GM23338 (cell line): ENCODE results near the gene GRK5. TPM values are rescaled to one million over a fixed set of nuclear protein-coding genes. Genes with fewer than 3 reads are reported as not detected.

ENCODE experiments used
- ATAC-seq: fragments of 200-7000 bp; cut with Tn5 transposase; 3 replicates; pipeline ENCODE4 v1.9.1; 2020
- DNase-seq: peaks from one replicate; pipeline ENCODE4 v3.0.0-alpha.2; 2015; ENCODE audit warnings: low spot score
- H2AFZ ChIP-seq: fragments of 200-600 bp; sonication (generic); 2 replicates; pipeline ENCODE4 v1.8.0; 2016; ENCODE audit warnings: antibody characterized with exemption, mild to moderate bottlenecking, moderate library complexity
- H3F3A ChIP-seq: fragments of 200-600 bp; sonication (generic); replicated peaks from 2 replicates; pipeline ENCODE4 v1.8.0; 2017; ENCODE audit warnings: antibody characterized with exemption, mixed run types, low read depth
- H3K27ac ChIP-seq: fragments of 200-600 bp; sonication (generic); 2 replicates; pipeline ENCODE4 v1.6.1; 2016; ENCODE audit warnings: low read depth
- H3K27me3 ChIP-seq: fragments of 200-600 bp; sonication (generic); 2 replicates; pipeline ENCODE4 v1.8.0; 2016; ENCODE audit warnings: mild to moderate bottlenecking, mixed run types, moderate library complexity; ENCODE audit not compliant: insufficient read depth
- H3K36me3 ChIP-seq: fragments of 200-600 bp; sonication (generic); 2 replicates; pipeline ENCODE4 v1.8.0; 2016; ENCODE audit warnings: mild to moderate bottlenecking; ENCODE audit not compliant: insufficient read depth
- H3K4me1 ChIP-seq: fragments of 200-600 bp; sonication (generic); 2 replicates; pipeline ENCODE4 v1.8.0; 2016; ENCODE audit warnings: mild to moderate bottlenecking, moderate library complexity; ENCODE audit not compliant: insufficient read depth
- H3K4me2 ChIP-seq: fragments of 200-600 bp; sonication (generic); 2 replicates; pipeline ENCODE4 v1.7.1; 2017; ENCODE audit warnings: mixed run types
- H3K4me3 ChIP-seq: fragments of 200-600 bp; sonication (generic); 2 replicates; pipeline ENCODE4 v1.6.1; 2016; ENCODE audit warnings: mixed run types
- H3K79me2 ChIP-seq: fragments of 200-600 bp; sonication (generic); replicated peaks from 2 replicates; pipeline ENCODE4 v1.8.0; 2017; ENCODE audit warnings: mild to moderate bottlenecking; ENCODE audit not compliant: insufficient read depth
- H3K9me2 ChIP-seq: fragments of 200-600 bp; sonication (generic); 2 replicates; pipeline ENCODE4 v1.8.0; 2017; ENCODE audit not compliant: insufficient read depth
- H4K20me1 ChIP-seq: fragments of 200-600 bp; sonication (generic); replicated peaks from 2 replicates; pipeline ENCODE4 v1.8.0; 2017; ENCODE audit warnings: mild to moderate bottlenecking; ENCODE audit not compliant: insufficient read depth
- H3K27ac Mint-ChIP-seq: 2 replicates; pipeline ENCODE4 v1.8.0; 2020; ENCODE audit warnings: inconsistent platforms, mild to moderate bottlenecking, moderate library complexity, mixed read lengths
- H3K27me3 Mint-ChIP-seq: 3 replicates; pipeline ENCODE4 v1.8.0; 2022; ENCODE audit warnings: low read depth, mild to moderate bottlenecking, moderate library complexity, mixed read lengths, inconsistent platforms; ENCODE audit not compliant: insufficient read depth, poor library complexity
- H3K36me3 Mint-ChIP-seq: 3 replicates; pipeline ENCODE4 v1.8.0; 2021; ENCODE audit warnings: low read depth, mild to moderate bottlenecking, inconsistent platforms, moderate library complexity, mixed read lengths
- H3K4me1 Mint-ChIP-seq: 3 replicates; pipeline ENCODE4 v1.8.0; 2020; ENCODE audit warnings: mild to moderate bottlenecking, inconsistent platforms, mixed read lengths
- H3K4me3 Mint-ChIP-seq: 3 replicates; pipeline ENCODE4 v1.8.0; 2021; ENCODE audit warnings: moderate library complexity, mild to moderate bottlenecking, inconsistent platforms, mixed read lengths
- H3K9me3 Mint-ChIP-seq: 3 replicates; pipeline ENCODE4 v1.8.0; 2020; ENCODE audit warnings: moderate library complexity, mild to moderate bottlenecking, inconsistent platforms, mixed read lengths
- CREB1 ChIP-seq: fragments of 250-450 bp; sonication (Bioruptor Pico); IDR thresholded peaks from 2 replicates; pipeline ENCODE4 v1.5.0; 2020; ENCODE audit warnings: low read depth, mild to moderate bottlenecking, moderate library complexity
- EZH2phosphoT487 ChIP-seq: fragments of 200-600 bp; sonication (generic); IDR thresholded peaks from one replicate; pipeline ENCODE4 v1.8.1; 2018; ENCODE audit warnings: antibody characterized with exemption; ENCODE audit not compliant: unreplicated experiment
- POLR2AphosphoS5 ChIP-seq: IDR thresholded peaks from 2 replicates; pipeline ENCODE4 v1.6.1; 2016; ENCODE audit warnings: antibody characterized with exemption, low read depth
- STAT1 ChIP-seq: IDR thresholded peaks from one replicate; pipeline ENCODE4 v1.6.1; 2016; ENCODE audit warnings: antibody characterized with exemption; ENCODE audit not compliant: unreplicated experiment
- polyA plus RNA-seq: library from polyadenylated mRNA; unstranded; fragments of >200 nt; fragmentation: Nextera tagmentation; extraction: Ambion mirVana; gene quantifications from 2 replicates; pipeline ENCODE4 v1.2.1, GENCODE V29; 2016
- total RNA-seq: library from RNA; depleted of rRNA; stranded (reverse); fragments of >200 nt; shearing (Covaris generic); gene quantifications from 2 replicates; pipeline ENCODE4 v1.2.3, GENCODE V29; 2014
- TF ChIP-seq, protein P1 (sequence below): IDR thresholded peaks from one replicate; pipeline ENCODE4 v1.6.1; 2018; ENCODE audit warnings: antibody characterized with exemption; ENCODE audit not compliant: unreplicated experiment
- TF ChIP-seq, protein P2 (sequence below), 2 experiments: fragments of 200-600 bp in 1 of 2; sonication (generic) in 1 of 2; conservative IDR thresholded peaks; 2 replicates each; pipeline versions ENCODE4 v1.5.1 to v1.6.1; 2016 to 2017; ENCODE audit warnings: antibody characterized with exemption in 2 of 2, low read depth in 2 of 2, mild to moderate bottlenecking in 2 of 2, moderate library complexity in 1 of 2
- TF ChIP-seq, protein P3 (sequence below): fragments of 250-450 bp; sonication (Bioruptor Pico); IDR thresholded peaks from 2 replicates; pipeline ENCODE4 v1.5.0; 2020; ENCODE audit warnings: mild to moderate bottlenecking, moderate library complexity
- TF ChIP-seq, protein P4 (sequence below): IDR thresholded peaks from 2 replicates; pipeline ENCODE4 v1.6.1; 2016; ENCODE audit warnings: antibody characterized with exemption

Gene GRK5
- total and polyA plus RNA-seq, 2 experiments from 2014 or later: 0.53 to 2.0 TPM

DNA sequence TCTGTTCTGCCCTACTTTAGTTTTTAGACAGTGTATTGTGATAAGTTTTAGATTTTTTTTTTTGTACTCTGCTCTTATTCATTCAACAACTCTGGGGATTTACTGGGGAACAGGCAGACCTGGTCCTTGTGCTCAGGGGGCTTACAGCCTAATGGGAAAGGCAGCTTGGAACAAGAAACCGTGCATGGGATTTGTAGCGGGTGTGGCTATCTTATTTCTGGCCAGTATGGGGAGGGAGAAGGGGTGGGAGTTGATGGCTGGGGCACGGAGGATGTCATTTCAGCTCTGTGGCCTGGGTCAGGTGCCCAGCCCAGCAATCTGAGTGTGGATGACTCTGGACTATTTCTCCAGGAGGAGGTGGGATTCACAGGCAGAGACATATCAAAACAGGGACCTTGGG lies 47.0 kb downstream of the GRK5 start (continued):
- TF ChIP-seq POLR2AphosphoS5 (no peak), CREB1 (CRISPR knock-in tag) (no peak)
- TF ChIP-seq, protein P1, sequence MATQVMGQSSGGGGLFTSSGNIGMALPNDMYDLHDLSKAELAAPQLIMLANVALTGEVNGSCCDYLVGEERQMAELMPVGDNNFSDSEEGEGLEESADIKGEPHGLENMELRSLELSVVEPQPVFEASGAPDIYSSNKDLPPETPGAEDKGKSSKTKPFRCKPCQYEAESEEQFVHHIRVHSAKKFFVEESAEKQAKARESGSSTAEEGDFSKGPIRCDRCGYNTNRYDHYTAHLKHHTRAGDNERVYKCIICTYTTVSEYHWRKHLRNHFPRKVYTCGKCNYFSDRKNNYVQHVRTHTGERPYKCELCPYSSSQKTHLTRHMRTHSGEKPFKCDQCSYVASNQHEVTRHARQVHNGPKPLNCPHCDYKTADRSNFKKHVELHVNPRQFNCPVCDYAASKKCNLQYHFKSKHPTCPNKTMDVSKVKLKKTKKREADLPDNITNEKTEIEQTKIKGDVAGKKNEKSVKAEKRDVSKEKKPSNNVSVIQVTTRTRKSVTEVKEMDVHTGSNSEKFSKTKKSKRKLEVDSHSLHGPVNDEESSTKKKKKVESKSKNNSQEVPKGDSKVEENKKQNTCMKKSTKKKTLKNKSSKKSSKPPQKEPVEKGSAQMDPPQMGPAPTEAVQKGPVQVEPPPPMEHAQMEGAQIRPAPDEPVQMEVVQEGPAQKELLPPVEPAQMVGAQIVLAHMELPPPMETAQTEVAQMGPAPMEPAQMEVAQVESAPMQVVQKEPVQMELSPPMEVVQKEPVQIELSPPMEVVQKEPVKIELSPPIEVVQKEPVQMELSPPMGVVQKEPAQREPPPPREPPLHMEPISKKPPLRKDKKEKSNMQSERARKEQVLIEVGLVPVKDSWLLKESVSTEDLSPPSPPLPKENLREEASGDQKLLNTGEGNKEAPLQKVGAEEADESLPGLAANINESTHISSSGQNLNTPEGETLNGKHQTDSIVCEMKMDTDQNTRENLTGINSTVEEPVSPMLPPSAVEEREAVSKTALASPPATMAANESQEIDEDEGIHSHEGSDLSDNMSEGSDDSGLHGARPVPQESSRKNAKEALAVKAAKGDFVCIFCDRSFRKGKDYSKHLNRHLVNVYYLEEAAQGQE: no peak

DNA sequence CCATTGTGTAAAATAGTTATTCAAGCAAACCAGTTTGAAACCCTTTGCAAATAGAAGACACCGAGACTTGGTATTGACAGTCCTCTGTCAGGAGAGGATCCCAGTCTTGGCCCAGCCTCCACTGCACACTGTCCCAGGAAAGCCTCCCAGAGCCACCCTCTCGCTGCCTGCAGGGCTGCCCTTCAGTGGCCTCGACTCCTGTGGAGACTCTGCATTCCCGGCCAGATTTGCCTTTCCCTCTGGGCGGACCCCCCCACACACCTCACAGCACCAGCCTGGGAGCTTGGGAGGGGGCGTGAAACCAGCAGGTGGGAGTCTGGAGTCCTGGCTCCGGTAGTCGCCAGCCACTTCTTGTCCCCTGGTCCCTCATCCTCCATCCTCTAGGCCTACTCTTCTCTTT lies 48.7 kb downstream of the GRK5 start:
- ATAC-seq: no peak
- Histone ChIP-seq H3K36me3 (no peaks in the 10 kb centered on the region), H3F3A (no peaks in the 10 kb centered on the region), H3K4me3 (no peak overlapping the region), H3K27me3 (peaks cover 7% of the 10 kb centered on the region; the same call in 1 of the 2 replicates), H3K27ac (no peak overlapping the region), H3K4me1 (no peaks in the 10 kb centered on the region), H3K79me2 (no peaks in the 10 kb centered on the region), H3K4me2 (no peak overlapping the region), H4K20me1 (no peaks in the 10 kb centered on the region), H2AFZ (no peak overlapping the region), H3K9me2 (no peaks in the 10 kb centered on the region)
- peaks cover 4% of the 10 kb centered on the region; the same call in 2 of the 3 replicates for H3K9me3 Mint-ChIP-seq
- peaks cover 24% of the 10 kb centered on the region for H3K27me3 Mint-ChIP-seq
- DNase-seq: no peak
- H3K4me1 Mint-ChIP-seq: peaks cover 28% of the 10 kb centered on the region
- H3K36me3 Mint-ChIP-seq: no peaks in the 10 kb centered on the region
- H3K27ac Mint-ChIP-seq: no peak overlapping the region
- H3K4me3 Mint-ChIP-seq: no peak overlapping the region
- TF ChIP-seq, protein P2, sequence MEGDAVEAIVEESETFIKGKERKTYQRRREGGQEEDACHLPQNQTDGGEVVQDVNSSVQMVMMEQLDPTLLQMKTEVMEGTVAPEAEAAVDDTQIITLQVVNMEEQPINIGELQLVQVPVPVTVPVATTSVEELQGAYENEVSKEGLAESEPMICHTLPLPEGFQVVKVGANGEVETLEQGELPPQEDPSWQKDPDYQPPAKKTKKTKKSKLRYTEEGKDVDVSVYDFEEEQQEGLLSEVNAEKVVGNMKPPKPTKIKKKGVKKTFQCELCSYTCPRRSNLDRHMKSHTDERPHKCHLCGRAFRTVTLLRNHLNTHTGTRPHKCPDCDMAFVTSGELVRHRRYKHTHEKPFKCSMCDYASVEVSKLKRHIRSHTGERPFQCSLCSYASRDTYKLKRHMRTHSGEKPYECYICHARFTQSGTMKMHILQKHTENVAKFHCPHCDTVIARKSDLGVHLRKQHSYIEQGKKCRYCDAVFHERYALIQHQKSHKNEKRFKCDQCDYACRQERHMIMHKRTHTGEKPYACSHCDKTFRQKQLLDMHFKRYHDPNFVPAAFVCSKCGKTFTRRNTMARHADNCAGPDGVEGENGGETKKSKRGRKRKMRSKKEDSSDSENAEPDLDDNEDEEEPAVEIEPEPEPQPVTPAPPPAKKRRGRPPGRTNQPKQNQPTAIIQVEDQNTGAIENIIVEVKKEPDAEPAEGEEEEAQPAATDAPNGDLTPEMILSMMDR (conservative IDR thresholded peaks at IDR 0.05; ENCODE audit: low read depth in 2 of 2): no peak
- TF ChIP-seq, protein P3, sequence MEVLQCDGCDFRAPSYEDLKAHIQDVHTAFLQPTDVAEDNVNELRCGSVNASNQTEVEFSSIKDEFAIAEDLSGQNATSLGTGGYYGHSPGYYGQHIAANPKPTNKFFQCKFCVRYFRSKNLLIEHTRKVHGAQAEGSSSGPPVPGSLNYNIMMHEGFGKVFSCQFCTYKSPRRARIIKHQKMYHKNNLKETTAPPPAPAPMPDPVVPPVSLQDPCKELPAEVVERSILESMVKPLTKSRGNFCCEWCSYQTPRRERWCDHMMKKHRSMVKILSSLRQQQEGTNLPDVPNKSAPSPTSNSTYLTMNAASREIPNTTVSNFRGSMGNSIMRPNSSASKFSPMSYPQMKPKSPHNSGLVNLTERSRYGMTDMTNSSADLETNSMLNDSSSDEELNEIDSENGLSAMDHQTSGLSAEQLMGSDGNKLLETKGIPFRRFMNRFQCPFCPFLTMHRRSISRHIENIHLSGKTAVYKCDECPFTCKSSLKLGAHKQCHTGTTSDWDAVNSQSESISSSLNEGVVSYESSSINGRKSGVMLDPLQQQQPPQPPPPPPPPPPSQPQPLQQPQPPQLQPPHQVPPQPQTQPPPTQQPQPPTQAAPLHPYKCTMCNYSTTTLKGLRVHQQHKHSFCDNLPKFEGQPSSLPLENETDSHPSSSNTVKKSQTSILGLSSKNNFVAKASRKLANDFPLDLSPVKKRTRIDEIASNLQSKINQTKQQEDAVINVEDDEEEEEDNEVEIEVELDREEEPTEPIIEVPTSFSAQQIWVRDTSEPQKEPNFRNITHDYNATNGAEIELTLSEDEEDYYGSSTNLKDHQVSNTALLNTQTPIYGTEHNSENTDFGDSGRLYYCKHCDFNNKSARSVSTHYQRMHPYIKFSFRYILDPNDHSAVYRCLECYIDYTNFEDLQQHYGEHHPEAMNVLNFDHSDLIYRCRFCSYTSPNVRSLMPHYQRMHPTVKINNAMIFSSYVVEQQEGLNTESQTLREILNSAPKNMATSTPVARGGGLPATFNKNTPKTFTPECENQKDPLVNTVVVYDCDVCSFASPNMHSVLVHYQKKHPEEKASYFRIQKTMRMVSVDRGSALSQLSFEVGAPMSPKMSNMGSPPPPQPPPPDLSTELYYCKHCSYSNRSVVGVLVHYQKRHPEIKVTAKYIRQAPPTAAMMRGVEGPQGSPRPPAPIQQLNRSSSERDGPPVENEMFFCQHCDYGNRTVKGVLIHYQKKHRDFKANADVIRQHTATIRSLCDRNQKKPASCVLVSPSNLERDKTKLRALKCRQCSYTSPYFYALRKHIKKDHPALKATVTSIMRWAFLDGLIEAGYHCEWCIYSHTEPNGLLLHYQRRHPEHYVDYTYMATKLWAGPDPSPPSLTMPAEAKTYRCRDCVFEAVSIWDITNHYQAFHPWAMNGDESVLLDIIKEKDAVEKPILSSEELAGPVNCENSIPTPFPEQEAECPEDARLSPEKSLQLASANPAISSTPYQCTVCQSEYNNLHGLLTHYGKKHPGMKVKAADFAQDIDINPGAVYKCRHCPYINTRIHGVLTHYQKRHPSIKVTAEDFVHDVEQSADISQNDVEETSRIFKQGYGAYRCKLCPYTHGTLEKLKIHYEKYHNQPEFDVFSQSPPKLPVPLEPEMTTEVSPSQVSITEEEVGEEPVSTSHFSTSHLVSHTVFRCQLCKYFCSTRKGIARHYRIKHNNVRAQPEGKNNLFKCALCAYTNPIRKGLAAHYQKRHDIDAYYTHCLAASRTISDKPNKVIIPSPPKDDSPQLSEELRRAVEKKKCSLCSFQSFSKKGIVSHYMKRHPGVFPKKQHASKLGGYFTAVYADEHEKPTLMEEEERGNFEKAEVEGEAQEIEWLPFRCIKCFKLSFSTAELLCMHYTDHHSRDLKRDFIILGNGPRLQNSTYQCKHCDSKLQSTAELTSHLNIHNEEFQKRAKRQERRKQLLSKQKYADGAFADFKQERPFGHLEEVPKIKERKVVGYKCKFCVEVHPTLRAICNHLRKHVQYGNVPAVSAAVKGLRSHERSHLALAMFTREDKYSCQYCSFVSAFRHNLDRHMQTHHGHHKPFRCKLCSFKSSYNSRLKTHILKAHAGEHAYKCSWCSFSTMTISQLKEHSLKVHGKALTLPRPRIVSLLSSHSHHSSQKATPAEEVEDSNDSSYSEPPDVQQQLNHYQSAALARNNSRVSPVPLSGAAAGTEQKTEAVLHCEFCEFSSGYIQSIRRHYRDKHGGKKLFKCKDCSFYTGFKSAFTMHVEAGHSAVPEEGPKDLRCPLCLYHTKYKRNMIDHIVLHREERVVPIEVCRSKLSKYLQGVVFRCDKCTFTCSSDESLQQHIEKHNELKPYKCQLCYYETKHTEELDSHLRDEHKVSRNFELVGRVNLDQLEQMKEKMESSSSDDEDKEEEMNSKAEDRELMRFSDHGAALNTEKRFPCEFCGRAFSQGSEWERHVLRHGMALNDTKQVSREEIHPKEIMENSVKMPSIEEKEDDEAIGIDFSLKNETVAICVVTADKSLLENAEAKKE: no peak
- TF ChIP-seq, protein P4, sequence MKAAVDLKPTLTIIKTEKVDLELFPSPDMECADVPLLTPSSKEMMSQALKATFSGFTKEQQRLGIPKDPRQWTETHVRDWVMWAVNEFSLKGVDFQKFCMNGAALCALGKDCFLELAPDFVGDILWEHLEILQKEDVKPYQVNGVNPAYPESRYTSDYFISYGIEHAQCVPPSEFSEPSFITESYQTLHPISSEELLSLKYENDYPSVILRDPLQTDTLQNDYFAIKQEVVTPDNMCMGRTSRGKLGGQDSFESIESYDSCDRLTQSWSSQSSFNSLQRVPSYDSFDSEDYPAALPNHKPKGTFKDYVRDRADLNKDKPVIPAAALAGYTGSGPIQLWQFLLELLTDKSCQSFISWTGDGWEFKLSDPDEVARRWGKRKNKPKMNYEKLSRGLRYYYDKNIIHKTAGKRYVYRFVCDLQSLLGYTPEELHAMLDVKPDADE: no peak
- no peak for TF ChIP-seq EZH2phosphoT487
- TF ChIP-seq, protein P1: no peak
- no peak for TF ChIP-seq STAT1
